Keratinocyte (primary cell): ENCODE data around the gene CNP. TPM values are rescaled to one million over a fixed set of nuclear protein-coding genes. Genes with fewer than 3 reads are reported as not detected.

ENCODE experiments used
- DNase-seq: peaks from one replicate; pipeline ENCODE4 v3.0.0-alpha.2; 2011; ENCODE audit warnings: low read depth, missing footprints, low spot score
- FAIRE-seq: peaks from 2 replicates; lab custom pipeline; 2011; peaks lifted over from hg19 to GRCh38; lab: Jason Lieb, UNC
- H2AFZ ChIP-seq: 2 replicates; pipeline ENCODE4 v1.6.0; 2012; ENCODE audit warnings: low read length, control low read depth, inconsistent platforms; ENCODE audit not compliant: control insufficient read depth
- H3K27ac ChIP-seq: 2 replicates; pipeline ENCODE4 v1.5.1; 2011; ENCODE audit warnings: low read length; ENCODE audit not compliant: control insufficient read depth, insufficient read depth
- H3K27me3 ChIP-seq: 3 replicates; pipeline ENCODE4 v1.6.0; 2011; ENCODE audit warnings: low read length; ENCODE audit not compliant: control insufficient read depth, insufficient read depth; ENCODE audit errors: extremely low read depth
- H3K36me3 ChIP-seq, 2 experiments: 2 replicates in 1 of 2; 3 replicates in 1 of 2; pipeline ENCODE4 v1.5.1; 2011; ENCODE audit warnings: low read length in 2 of 2, mild to moderate bottlenecking in 1 of 2; ENCODE audit not compliant: control insufficient read depth in 2 of 2, insufficient read depth in 2 of 2; ENCODE audit errors: extremely low read depth in 1 of 2
- H3K4me1 ChIP-seq: 3 replicates; pipeline ENCODE4 v1.5.1; 2011; ENCODE audit warnings: low read length; ENCODE audit not compliant: control insufficient read depth, insufficient read depth; ENCODE audit errors: extremely low read depth
- H3K4me2 ChIP-seq: 3 replicates; pipeline ENCODE4 v1.6.0; 2011; ENCODE audit warnings: low read depth, low read length; ENCODE audit not compliant: control insufficient read depth, insufficient read depth; ENCODE audit errors: extremely low read depth
- H3K4me3 ChIP-seq, 3 experiments: fragments of 200-600 bp in 1 of 3; sonication (generic) in 1 of 3; 2 replicates in 2 of 3; 3 replicates in 1 of 3; pipeline ENCODE4 v1.5.1; 2011 to 2016; ENCODE audit warnings: low read length in 3 of 3, mild to moderate bottlenecking in 3 of 3, control low read depth in 2 of 3, inconsistent platforms in 1 of 3, low read depth in 1 of 3, mixed read lengths in 1 of 3, mixed run types in 1 of 3, moderate library complexity in 1 of 3; ENCODE audit not compliant: control insufficient read depth in 2 of 3, insufficient read depth in 2 of 3; ENCODE audit errors: extremely low read depth in 1 of 3
- H3K79me2 ChIP-seq: 2 replicates; pipeline ENCODE4 v1.6.0; 2012; ENCODE audit warnings: low read length; ENCODE audit not compliant: control insufficient read depth, insufficient read depth
- H3K9ac ChIP-seq: 3 replicates; pipeline ENCODE4 v1.6.0; 2011; ENCODE audit warnings: low read length; ENCODE audit not compliant: control insufficient read depth, insufficient read depth; ENCODE audit errors: extremely low read depth
- H3K9me1 ChIP-seq: 3 replicates; pipeline ENCODE4 v1.6.0; 2011; ENCODE audit warnings: low read length; ENCODE audit not compliant: control insufficient read depth, insufficient read depth; ENCODE audit errors: extremely low read depth
- H3K9me3 ChIP-seq: 2 replicates; pipeline ENCODE4 v1.5.1; 2012; ENCODE audit warnings: low read depth, low read length; ENCODE audit not compliant: control insufficient read depth
- H4K20me1 ChIP-seq: 3 replicates; pipeline ENCODE4 v1.6.0; 2011; ENCODE audit warnings: low read length; ENCODE audit not compliant: control insufficient read depth, insufficient read depth; ENCODE audit errors: extremely low read depth
- CTCF ChIP-seq, 3 experiments: IDR thresholded peaks in 1 of 3; conservative IDR thresholded peaks in 1 of 3; optimal IDR thresholded peaks in 1 of 3; 2 replicates in 2 of 3; 3 replicates in 1 of 3; pipeline versions ENCODE3 to v1.5.1; 2011; ENCODE audit warnings: low read length in 3 of 3, mild to moderate bottlenecking in 3 of 3, moderate library complexity in 2 of 3, control low read depth in 1 of 3, inconsistent platforms in 1 of 3; ENCODE audit not compliant: insufficient read depth in 2 of 3; ENCODE audit errors: extremely low read depth in 1 of 3
- EZH2 ChIP-seq: IDR thresholded peaks from one replicate; pipeline ENCODE4 v1.6.1; 2012; ENCODE audit warnings: inconsistent platforms, mild to moderate bottlenecking, low read length, moderate library complexity
- dilution Hi-C: fragments of 300-500 bp; cut with MboI; formaldehyde crosslinking; loops from one replicate; pipeline ENCODE4 v1.7.0; 2020; ENCODE audit warnings: low sequenced_read_pairs; ENCODE audit not compliant: extremely low pct_ligation_motif_present
- polyA plus RNA-seq, 5 experiments: library from polyadenylated mRNA; depleted of rRNA in 3 of 5; stranded (reverse) in 3 of 5; stranded (forward) in 1 of 5; unstranded in 1 of 5; fragments of >200 nt; gene quantifications; 1 replicate in 1 of 5; 2 replicates in 3 of 5; 3 replicates in 1 of 5; pipeline versions ENCODE4 v1.2.1 to v1.2.3, GENCODE V29; 2011 to 2012; ENCODE audit warnings: missing spikeins in 2 of 5, low read depth in 1 of 5, low replicate concordance in 1 of 5

The CNP gene
- polyA plus RNA-seq, 1 donor (not counting 4 experiments of a cell fraction or from before 2014, with no cell fraction given): 32.4 TPM

- H3K9ac ChIP-seq: peak overlapping the region; percentile 95
- H3K27ac ChIP-seq: peak overlapping the region; percentile 82
- dilution Hi-C loops: no loop called here
- peaks cover 5 to 17% of the 10 kb centered on the region in 2 experiments for H3K36me3 ChIP-seq
- H3K27me3 ChIP-seq: no peaks in the 10 kb centered on the region
- H3K4me1 ChIP-seq: peaks cover 22% of the 10 kb centered on the region
- peak overlapping the region; percentile 43 for H2AFZ ChIP-seq
- DNase-seq (no peak), FAIRE-seq (no peak)
- TF ChIP-seq EZH2: no peak
- TF ChIP-seq CTCF (optimal IDR thresholded peaks at IDR 0.05 in 1 of 3, IDR thresholded peaks at IDR 0.05 in 1 of 3, conservative IDR thresholded peaks at IDR 0.05 in 1 of 3; ENCODE audit: extremely low read depth in 1 of 3, insufficient read depth in 2 of 3, low read length in 3 of 3): no peak
- H3K9me1 ChIP-seq: no peaks in the 10 kb centered on the region
- peak overlapping the region; percentile 84 for H3K4me2 ChIP-seq
- H3K79me2 ChIP-seq: peaks cover 65% of the 10 kb centered on the region
- H4K20me1 ChIP-seq: no peaks in the 10 kb centered on the region
- H3K4me3 ChIP-seq: peak overlapping the region; percentile 69 to 94 (median 82)
- H3K9me3 ChIP-seq: no peaks in the 10 kb centered on the region
Observed at GRCh38 chr17:42017866-42018200, 51.2 kb downstream of the CNP start.

GRCh38 chr17:42018339-42018738, 51.7 kb downstream of the CNP start:
- Histone ChIP-seq H3K4me3 (peak overlapping the region; percentile 69 to 94 (median 82)), H3K9me1 (no peaks in the 10 kb centered on the region), H3K4me1 (peaks cover 22% of the 10 kb centered on the region), H3K36me3 (peaks cover 8 to 22% of the 10 kb centered on the region in 2 experiments), H3K79me2 (peaks cover 59% of the 10 kb centered on the region), H3K9ac (peak overlapping the region; percentile 95), H4K20me1 (no peaks in the 10 kb centered on the region), H3K4me2 (peak overlapping the region; percentile 84), H3K27ac (peak overlapping the region; percentile 82), H3K27me3 (no peaks in the 10 kb centered on the region), H2AFZ (peak overlapping the region; percentile 43), H3K9me3 (no peaks in the 10 kb centered on the region)
- FAIRE-seq (no peak), DNase-seq (no peak)
- TF ChIP-seq EZH2 (no peak), CTCF (optimal IDR thresholded peaks at IDR 0.05 in 1 of 3, IDR thresholded peaks at IDR 0.05 in 1 of 3, conservative IDR thresholded peaks at IDR 0.05 in 1 of 3; ENCODE audit: extremely low read depth in 1 of 3, insufficient read depth in 2 of 3, low read length in 3 of 3) (no peak)
- dilution Hi-C loops: no loop called here
